Skeletal muscle satellite cell (primary cell): ENCODE data around the gene VPS26C.

Experiments used
- H3K27me3 ChIP-seq: 2 replicates; pipeline ENCODE4 v1.7.0; 2013; ENCODE audit warnings: low read length; ENCODE audit not compliant: control insufficient read depth, insufficient read depth
- H3K36me3 ChIP-seq: 2 replicates; pipeline ENCODE4 v1.7.0; 2013; ENCODE audit warnings: mild to moderate bottlenecking, control low read depth, low read length; ENCODE audit not compliant: insufficient read depth
- H3K4me1 ChIP-seq: 2 replicates; pipeline ENCODE4 v1.7.0; 2013; ENCODE audit warnings: low read length; ENCODE audit not compliant: control insufficient read depth, insufficient read depth
- H3K4me2 ChIP-seq: 2 replicates; pipeline ENCODE4 v1.7.0; 2013; ENCODE audit warnings: mild to moderate bottlenecking, low read length
- H3K4me3 ChIP-seq: 2 replicates; pipeline ENCODE4 v1.7.0; 2013; ENCODE audit warnings: low read length
- H3K9ac ChIP-seq: 2 replicates; pipeline ENCODE4 v1.7.0; 2013; ENCODE audit warnings: mild to moderate bottlenecking, low read depth, low read length, moderate library complexity
- H3K9me3 ChIP-seq: replicated peaks from 2 replicates; pipeline ENCODE4 v1.7.0; 2013; ENCODE audit warnings: mild to moderate bottlenecking, control low read depth, low read length

The VPS26C gene

DNA sequence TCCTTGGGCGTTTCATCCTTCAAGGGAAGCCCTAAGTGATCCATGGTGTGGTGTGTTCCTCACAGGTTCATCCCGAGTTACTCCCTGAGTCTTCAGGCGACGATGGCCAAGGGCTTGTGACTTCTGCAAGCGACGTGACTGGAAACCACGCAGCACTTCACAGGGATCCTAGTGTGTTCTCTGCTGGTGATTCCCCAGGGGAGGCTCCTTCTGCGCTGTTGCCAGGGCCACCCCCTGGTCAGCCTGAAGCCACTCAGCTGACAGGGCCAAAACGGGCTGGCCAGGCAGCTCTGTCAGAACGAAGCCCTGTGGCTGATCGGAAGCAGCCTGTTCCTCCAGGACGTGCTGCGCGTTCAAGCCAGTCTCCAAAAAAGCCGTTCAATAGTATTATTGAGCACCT lies 71.5 kb downstream of the VPS26C start:
- H3K9me3 ChIP-seq, result no peaks in the 10 kb centered on the region
- peaks cover 82% of the 10 kb centered on the region for H3K36me3 ChIP-seq
- H3K4me3 ChIP-seq, result no peak overlapping the region
- H3K9ac ChIP-seq, result no peak overlapping the region
- H3K4me2 ChIP-seq, result no peak overlapping the region
- no peaks in the 10 kb centered on the region for H3K27me3 ChIP-seq
- H3K4me1 ChIP-seq, result peaks cover 28% of the 10 kb centered on the region

DNA sequence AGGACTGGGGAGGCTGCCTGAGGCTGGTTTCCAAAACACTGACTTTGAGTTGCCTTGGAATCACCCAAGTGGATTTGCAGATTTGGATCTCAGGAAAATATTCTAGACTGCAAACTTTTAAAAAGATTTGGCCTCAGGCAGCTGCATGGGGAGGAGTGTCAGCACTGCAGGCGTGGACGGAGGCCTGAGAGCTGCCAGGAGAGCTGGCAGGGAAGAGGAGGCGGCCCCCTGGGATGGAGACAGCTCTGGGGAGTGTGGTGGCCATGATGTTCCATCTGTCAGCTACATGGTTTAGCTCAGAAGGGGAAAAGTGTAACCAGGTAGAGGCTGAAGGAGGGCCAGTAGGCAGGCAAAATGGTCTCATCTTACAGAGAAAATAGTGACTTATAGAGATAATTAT lies 72.1 kb downstream of the VPS26C start:
- peaks cover 81% of the 10 kb centered on the region for H3K36me3 ChIP-seq
- H3K4me2 ChIP-seq, result no peak overlapping the region
- H3K9me3 ChIP-seq, result no peaks in the 10 kb centered on the region
- H3K4me3 ChIP-seq, result no peak overlapping the region
- H3K9ac ChIP-seq, result no peak overlapping the region
- H3K27me3 ChIP-seq, result no peaks in the 10 kb centered on the region
- peaks cover 28% of the 10 kb centered on the region for H3K4me1 ChIP-seq

DNA sequence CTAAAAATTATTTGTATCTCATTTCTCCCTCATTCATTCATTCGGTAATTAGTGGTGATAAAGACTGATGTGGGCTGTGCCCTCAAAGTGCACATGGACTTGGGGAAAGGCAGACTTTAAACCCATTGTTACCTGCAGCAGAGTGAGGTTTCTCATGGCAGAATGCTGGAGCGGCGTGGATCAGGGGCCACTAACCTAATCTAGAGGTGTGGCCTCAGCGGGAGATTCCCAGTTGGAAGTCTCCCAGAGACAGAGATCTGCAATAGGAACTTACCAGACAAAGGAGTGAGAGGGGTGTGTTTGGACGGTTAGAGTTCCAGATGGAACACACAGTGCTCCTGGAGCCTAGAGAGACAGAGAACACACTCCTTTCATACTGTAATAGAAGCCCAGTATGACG lies 73.5 kb downstream of the VPS26C start:
- Histone ChIP-seq H3K9ac (no peak overlapping the region), H3K4me1 (peaks cover 14% of the 10 kb centered on the region), H3K27me3 (no peaks in the 10 kb centered on the region), H3K4me2 (no peak overlapping the region), H3K9me3 (no peaks in the 10 kb centered on the region), H3K36me3 (peaks cover 77% of the 10 kb centered on the region), H3K4me3 (no peak overlapping the region)

DNA sequence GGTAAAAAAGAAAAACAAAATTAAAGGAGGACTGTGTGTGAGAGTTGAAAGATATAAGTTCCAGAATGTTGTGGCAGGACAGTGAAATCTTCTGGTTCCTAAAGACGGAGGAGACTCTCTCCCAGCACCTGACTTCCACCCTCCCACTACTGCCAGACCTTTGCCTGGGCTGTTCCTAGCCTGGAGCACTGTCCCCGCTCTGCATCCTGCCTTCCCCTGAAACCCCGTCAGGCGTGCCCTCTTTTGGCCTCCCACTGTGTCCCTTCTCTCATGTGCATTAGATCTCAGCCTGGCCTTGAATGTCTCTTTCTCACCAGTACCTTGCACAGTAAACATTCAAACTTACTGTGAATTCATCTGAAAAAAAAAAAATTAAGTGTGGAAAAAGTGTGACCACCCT lies 74.1 kb downstream of the VPS26C start:
- H3K9me3 ChIP-seq, result no peaks in the 10 kb centered on the region
- H3K4me3 ChIP-seq, result no peak overlapping the region
- H3K4me1 ChIP-seq, result peaks cover 8% of the 10 kb centered on the region
- no peak overlapping the region for H3K9ac ChIP-seq
- no peak overlapping the region for H3K4me2 ChIP-seq
- peaks cover 79% of the 10 kb centered on the region for H3K36me3 ChIP-seq
- H3K27me3 ChIP-seq, result no peaks in the 10 kb centered on the region

DNA sequence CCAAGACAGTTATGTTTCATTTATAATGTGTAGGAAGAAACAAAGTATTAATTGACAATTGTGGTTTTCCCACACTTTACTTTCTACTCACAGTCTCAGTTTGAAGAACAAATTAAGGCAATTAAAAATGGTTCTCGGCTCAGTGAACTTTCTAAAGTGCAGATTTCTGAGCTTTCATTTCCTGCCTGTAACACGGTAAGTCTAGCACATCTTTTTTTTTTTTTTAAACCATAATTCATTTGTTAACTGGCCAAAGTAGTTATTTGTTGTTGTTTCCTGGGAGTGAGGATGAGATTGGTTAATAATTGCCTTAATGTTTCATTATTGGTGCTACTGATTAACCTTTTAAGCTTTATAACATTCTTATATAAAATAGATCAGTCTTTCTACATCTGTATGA lies 75.1 kb downstream of the VPS26C start:
- Histone ChIP-seq H3K36me3 (peaks cover 84% of the 10 kb centered on the region), H3K9me3 (no peaks in the 10 kb centered on the region), H3K4me2 (no peak overlapping the region)

DNA sequence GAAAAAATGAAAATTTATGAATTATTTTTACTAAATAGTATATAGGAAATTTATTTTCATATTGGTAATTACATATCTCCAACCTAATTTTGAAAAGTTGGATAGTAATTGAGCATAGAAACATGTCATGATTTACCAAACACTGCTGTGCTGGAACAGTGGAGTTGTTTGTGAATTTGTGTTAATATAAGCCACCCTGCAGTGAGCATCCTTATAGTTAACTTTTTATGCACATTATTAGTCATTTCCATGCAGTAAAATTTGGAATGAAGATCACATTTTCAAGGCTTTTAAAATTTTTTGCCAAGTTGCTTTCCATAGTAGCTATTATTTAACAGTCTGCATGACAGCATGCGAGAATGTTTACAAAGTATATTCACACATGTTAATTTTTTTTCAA lies 78.3 kb downstream of the VPS26C start:
- peaks cover 73% of the 10 kb centered on the region for H3K36me3 ChIP-seq
- H3K4me3 ChIP-seq, result no peak overlapping the region
- no peaks in the 10 kb centered on the region for H3K27me3 ChIP-seq
- H3K4me1 ChIP-seq, result no peaks in the 10 kb centered on the region
- no peaks in the 10 kb centered on the region for H3K9me3 ChIP-seq
- no peak overlapping the region for H3K9ac ChIP-seq
- no peak overlapping the region for H3K4me2 ChIP-seq

More for the DNA sequence above, 75.1 kb downstream of the VPS26C start:
- Histone ChIP-seq H3K4me3 (no peak overlapping the region), H3K27me3 (no peaks in the 10 kb centered on the region), H3K9ac (no peak overlapping the region), H3K4me1 (peaks cover 8% of the 10 kb centered on the region)

DNA sequence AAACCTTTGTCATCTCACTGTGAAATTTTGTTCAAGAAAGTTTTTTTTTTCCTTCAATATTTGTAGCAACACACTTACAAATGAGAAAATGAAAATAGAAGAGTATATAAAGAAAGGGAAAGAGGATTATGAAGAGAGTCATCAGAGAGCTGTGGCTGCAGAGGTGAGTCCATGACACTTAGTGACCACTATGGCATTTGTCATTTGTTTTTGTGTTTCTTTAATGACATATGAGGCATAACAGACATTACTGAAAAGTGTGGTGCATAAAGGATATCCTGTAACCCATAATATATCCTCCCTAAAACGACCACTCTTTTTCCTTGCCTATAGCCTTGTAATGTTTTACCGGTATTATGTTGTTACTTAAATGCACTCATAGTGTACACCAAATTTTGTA lies 80.2 kb downstream of the VPS26C start:
- no peak overlapping the region for H3K4me2 ChIP-seq
- H3K36me3 ChIP-seq, result peaks cover 71% of the 10 kb centered on the region

DNA sequence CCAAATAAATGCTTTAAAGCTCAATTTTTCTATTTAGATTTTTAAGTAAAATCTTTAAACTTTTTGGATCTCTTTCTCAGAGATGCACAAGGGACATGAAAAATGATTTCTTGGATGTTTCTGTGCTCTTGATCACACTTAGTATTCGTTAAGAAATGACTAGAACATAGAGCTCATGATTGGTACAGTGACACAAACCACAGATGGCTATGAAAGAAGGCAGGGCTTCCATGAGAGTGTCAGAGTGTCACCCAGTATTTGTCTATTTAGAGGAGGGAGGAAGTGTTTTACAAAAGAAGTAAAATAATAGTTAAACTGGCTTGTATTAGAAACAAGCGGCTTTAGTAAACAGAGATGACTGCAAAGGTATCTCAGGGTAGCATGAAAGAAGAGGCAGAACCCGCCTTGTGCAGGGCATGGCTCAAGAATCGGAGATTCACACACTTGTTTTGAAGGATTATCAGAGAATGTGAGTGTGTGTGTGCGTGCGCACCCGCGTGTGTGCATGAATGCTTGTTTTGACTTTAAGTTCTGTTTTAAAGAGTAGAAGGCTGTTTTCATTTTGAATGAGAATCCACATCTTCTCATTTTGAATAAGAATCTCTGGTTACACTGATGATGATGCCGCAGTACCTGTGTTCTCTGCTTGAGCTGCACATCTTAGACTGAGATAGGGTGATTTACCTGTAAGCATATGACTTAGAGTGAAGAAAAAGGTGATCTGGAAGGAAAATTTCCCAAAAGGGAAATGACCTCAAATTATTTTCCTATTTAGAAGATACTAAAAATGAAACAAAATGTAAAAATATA lies 82.1 kb downstream of the VPS26C start:
- Histone ChIP-seq H3K9ac (no peak overlapping the region), H3K4me3 (no peak overlapping the region), H3K4me2 (no peak overlapping the region), H3K9me3 (no peaks in the 10 kb centered on the region), H3K36me3 (peaks cover 68% of the 10 kb centered on the region), H3K4me1 (no peaks in the 10 kb centered on the region), H3K27me3 (no peaks in the 10 kb centered on the region)

More for the DNA sequence above, 80.2 kb downstream of the VPS26C start:
- H3K9me3 ChIP-seq, result no peaks in the 10 kb centered on the region
- no peaks in the 10 kb centered on the region for H3K27me3 ChIP-seq
- H3K9ac ChIP-seq, result no peak overlapping the region
- H3K4me3 ChIP-seq, result no peak overlapping the region
- H3K4me1 ChIP-seq, result no peaks in the 10 kb centered on the region

DNA sequence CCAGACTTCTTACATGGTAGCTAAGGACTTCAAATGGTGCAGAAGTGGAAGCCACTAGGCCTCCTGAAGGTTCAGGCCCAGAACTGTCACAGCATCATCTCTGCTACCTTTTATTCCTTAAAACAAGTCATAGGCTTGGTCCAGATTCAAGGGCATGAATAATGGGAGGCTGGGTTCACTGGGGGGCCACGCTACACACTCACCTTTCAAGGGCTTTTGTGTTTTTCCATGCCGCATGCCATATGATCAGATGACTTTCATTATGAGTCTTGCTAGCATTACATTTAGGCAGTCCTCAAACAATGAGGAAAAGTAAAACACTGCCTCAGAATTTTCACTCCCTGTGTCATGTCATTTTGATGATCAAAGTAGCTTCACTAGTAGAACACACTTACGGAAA lies 83.4 kb downstream of the VPS26C start:
- H3K4me3 ChIP-seq, result no peak overlapping the region
- peaks cover 72% of the 10 kb centered on the region for H3K36me3 ChIP-seq

DNA sequence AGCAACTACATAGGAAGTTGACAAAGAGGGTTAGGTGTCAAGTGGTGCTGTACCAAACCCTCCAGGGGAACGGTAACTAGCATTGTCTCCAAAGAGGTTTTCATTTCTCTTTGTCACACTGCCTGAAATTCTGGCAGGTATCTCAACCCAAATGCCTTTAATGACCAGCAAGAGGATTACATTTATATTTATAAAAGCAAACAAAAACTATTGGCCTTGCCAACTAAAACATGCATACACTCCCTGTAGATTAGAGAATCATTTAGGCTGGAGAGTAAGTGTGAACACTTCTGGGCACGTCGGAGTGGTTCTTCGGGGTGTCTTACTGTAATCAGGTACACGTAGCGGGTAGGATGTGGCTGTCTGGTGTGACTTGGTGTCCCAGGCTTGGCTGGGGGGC lies 84.9 kb downstream of the VPS26C start:
- no peaks in the 10 kb centered on the region for H3K4me1 ChIP-seq
- no peak overlapping the region for H3K4me2 ChIP-seq
- H3K36me3 ChIP-seq, result peaks cover 69% of the 10 kb centered on the region
- no peak overlapping the region for H3K4me3 ChIP-seq
- H3K9me3 ChIP-seq, result no peaks in the 10 kb centered on the region
- no peak overlapping the region for H3K9ac ChIP-seq
- no peaks in the 10 kb centered on the region for H3K27me3 ChIP-seq

More for the DNA sequence above, 83.4 kb downstream of the VPS26C start:
- Histone ChIP-seq H3K9me3 (no peaks in the 10 kb centered on the region), H3K27me3 (no peaks in the 10 kb centered on the region), H3K4me1 (no peaks in the 10 kb centered on the region), H3K4me2 (no peak overlapping the region), H3K9ac (no peak overlapping the region)

DNA sequence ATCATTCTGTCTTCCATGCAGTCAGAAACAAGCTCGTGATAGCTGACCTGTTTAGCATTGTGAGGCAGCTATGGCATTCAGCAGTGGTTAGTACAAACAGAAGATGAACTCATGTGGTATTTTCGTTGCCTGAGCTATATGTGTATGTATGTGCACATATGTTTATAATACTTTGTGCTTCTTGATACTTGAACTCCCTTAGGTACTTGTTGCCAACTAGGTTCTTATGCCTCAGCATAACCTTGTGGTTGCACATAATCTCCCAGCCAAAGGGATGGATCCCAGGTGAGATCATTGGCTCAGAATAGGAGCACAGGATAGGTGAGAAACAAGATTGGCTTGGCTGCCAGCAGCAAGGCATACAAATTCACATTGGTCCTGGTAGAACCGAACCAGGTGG lies 86.1 kb downstream of the VPS26C start:
- H3K36me3 ChIP-seq, result peaks cover 69% of the 10 kb centered on the region

DNA sequence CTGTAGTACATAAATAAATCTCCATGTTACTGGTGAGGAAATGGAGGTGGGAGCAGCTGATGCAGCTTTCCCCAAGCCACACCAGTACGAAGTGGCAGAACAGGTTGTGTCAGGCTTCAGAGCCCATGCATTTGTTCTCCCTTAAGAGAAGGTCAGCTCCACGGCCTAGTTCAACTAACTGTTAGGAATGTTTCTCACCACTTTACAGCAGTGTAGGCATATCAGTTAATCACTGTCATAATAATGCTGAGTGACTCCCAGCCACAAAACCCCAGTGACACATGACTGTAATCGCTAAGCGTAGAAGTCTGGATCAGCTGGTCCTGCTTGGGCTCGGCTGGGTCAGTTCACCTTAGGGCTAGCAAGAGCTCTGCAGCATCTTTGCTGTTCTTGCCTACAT lies 90.4 kb downstream of the VPS26C start:
- Histone ChIP-seq H3K4me2 (no peak overlapping the region), H3K27me3 (no peaks in the 10 kb centered on the region), H3K9ac (no peak overlapping the region), H3K4me1 (no peaks in the 10 kb centered on the region), H3K9me3 (no peaks in the 10 kb centered on the region), H3K4me3 (no peak overlapping the region), H3K36me3 (peaks cover 66% of the 10 kb centered on the region)

More for the DNA sequence above, 86.1 kb downstream of the VPS26C start:
- H3K9ac ChIP-seq, result no peak overlapping the region
- no peaks in the 10 kb centered on the region for H3K9me3 ChIP-seq
- no peaks in the 10 kb centered on the region for H3K27me3 ChIP-seq
- no peak overlapping the region for H3K4me3 ChIP-seq
- no peaks in the 10 kb centered on the region for H3K4me1 ChIP-seq
- H3K4me2 ChIP-seq, result no peak overlapping the region
